ENCODE data around the gene IL21R.

DNA sequence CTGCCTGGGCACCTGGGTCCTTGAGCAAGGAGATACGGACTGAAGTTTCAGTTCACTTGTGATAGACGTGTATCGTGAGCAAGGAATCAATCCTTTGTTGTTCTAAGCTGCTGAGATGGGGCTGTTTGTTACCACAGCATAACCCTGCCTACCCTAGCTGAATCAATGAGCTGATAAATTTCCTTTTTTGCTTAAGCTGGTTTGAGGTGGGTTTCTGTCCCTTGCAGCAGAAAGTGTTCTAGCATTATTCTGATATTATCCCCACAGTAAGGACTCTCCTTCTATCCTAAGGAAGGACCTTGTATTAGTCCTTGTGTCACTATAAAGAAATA is 51.5 kb downstream of the IL21R start:
- no peak for TF ChIP-seq SNAI2 (CRISPR knock-in tag; IDR thresholded peaks at IDR 0.05)
- no peak for TF ChIP-seq CSDC2 (CRISPR knock-in tag; IDR thresholded peaks at IDR 0.05)
